DMS153 treated with DMSO at 0.1 percent for 48 hours (cell line): ENCODE data around the gene MEAK7.

Experiments used
- DNase-seq: peaks from one replicate; lab custom pipeline; 2025; ENCODE audit not compliant: unreplicated experiment; lab: John Stamatoyannopoulos, UW

The MEAK7 gene

GRCh38 chr16:84495506-84495905 is 9.0 kb downstream of the MEAK7 start:
- DNase-seq = no peak

GRCh38 chr16:84489131-84489530 is 15.3 kb downstream of the MEAK7 start:
- no peak for DNase-seq

GRCh38 chr16:84487358-84487757 is 17.1 kb downstream of the MEAK7 start:
- DNase-seq = no peak

GRCh38 chr16:84486551-84487235 is 17.8 kb downstream of the MEAK7 start:
- DNase-seq = no peak

GRCh38 chr16:84486126-84486525 is 18.3 kb downstream of the MEAK7 start:
- DNase-seq = no peak

GRCh38 chr16:84485255-84486010 is 19.0 kb downstream of the MEAK7 start:
- DNase-seq = no peak

GRCh38 chr16:84484579-84485254 is 19.7 kb downstream of the MEAK7 start:
- DNase-seq = no peak

GRCh38 chr16:84483882-84484565 is 20.4 kb downstream of the MEAK7 start:
- DNase-seq = no peak

- DNase-seq = no peak
Measured at GRCh38 chr16:84482951-84483881, 21.2 kb downstream of the MEAK7 start.

- DNase-seq = no peak
Measured at GRCh38 chr16:84482001-84482891, 22.2 kb downstream of the MEAK7 start.

- no peak for DNase-seq
Measured at GRCh38 chr16:84481051-84481735, 23.3 kb downstream of the MEAK7 start.

- DNase-seq = no peak
Measured at GRCh38 chr16:84479716-84480450, 24.6 kb downstream of the MEAK7 start.

GRCh38 chr16:84478172-84478947 is 26.1 kb downstream of the MEAK7 start:
- no peak for DNase-seq

- no peak for DNase-seq
Measured at GRCh38 chr16:84477661-84478060, 26.8 kb downstream of the MEAK7 start.

- no peak for DNase-seq
Measured at GRCh38 chr16:84476401-84476800, 28.1 kb downstream of the MEAK7 start.

GRCh38 chr16:84475643-84476240 is 28.7 kb downstream of the MEAK7 start:
- DNase-seq = no peak

- DNase-seq = no peak
Measured at GRCh38 chr16:84471966-84472365, 32.5 kb downstream of the MEAK7 start.
